Measurements from ENCODE around the gene CPSF4L. TPM values are rescaled to one million over a fixed set of nuclear protein-coding genes. Genes with fewer than 3 reads are reported as not detected.

Gene CPSF4L
- total and polyA plus RNA-seq, 12 donors = not detected

DNA sequence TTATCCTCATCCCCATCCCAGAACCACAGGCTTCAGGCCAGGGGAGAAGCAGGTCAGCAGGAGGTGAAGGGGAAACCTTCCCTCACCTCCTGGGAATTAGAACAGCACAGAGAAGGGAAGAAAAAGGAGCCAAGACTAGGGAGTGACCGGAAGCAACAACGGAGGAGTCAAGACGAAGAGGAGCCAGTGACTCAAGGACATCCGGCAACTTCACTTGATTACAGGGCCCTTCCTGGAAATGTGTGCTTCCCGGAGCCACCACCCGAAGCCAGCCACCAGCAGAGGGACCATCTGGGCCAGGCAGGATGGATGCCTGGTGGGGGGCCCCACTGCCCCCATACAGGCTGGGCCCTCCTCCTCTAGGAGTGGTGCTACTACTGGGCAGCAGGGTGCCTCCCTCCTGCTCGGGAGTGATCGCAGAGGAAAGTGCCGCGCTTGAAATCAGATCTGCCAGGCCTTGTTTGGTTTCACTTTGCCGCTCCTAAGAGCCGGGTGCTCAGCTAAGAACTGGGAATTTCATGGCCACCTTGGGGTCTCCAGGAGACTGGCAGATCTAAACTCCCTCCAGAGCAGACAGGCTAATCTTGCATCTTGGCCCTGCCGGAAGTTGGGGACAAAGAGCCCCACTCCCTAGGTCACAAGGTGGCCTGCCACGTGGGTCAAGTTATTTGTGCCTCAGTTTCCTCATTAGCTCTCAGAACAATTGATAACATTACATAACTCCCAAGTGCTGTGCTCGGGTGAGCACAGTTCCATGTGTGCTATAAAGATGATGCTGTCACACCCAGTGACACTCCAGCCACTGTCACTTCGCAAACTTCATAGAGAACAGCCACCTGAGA is 43.5 kb upstream of the CPSF4L start:
- 9 to 25% (median 13%) methylated on average over 11 to 16 of the region's 16 CpGs for WGBS, 4 donors
- Histone ChIP-seq H3K4me3 (peak overlapping the region in 2 of 4 donors; percentile 8 to 51), H3K4me1 (replicated peaks in 1 of 2) (peaks cover 72 to 91% of the 10 kb centered on the region in 2 donors), H3K27ac (peak overlapping the region; percentile 90 to 99 (median 98)), H3K27me3 (no peaks in the 10 kb centered on the region), H3K36me3 (replicated peaks in 1 of 2) (no peaks in the 10 kb centered on the region), H3K9me3 (replicated peaks in 1 of 3) (no peaks in the 10 kb centered on the region)
- intact Hi-C loops (cut with DNase I) = no loop called here
- TF ChIP-seq POLR2A (IDR thresholded peaks at IDR 0.05) = peak in 1 of 2 donors; percentile 54
- TF ChIP-seq, protein P1, sequence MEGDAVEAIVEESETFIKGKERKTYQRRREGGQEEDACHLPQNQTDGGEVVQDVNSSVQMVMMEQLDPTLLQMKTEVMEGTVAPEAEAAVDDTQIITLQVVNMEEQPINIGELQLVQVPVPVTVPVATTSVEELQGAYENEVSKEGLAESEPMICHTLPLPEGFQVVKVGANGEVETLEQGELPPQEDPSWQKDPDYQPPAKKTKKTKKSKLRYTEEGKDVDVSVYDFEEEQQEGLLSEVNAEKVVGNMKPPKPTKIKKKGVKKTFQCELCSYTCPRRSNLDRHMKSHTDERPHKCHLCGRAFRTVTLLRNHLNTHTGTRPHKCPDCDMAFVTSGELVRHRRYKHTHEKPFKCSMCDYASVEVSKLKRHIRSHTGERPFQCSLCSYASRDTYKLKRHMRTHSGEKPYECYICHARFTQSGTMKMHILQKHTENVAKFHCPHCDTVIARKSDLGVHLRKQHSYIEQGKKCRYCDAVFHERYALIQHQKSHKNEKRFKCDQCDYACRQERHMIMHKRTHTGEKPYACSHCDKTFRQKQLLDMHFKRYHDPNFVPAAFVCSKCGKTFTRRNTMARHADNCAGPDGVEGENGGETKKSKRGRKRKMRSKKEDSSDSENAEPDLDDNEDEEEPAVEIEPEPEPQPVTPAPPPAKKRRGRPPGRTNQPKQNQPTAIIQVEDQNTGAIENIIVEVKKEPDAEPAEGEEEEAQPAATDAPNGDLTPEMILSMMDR (IDR thresholded peaks at IDR 0.05) = peak in 5 of 6 experiments; percentile 34 to 58 (median 43)
- DNase-seq = peak in 6 of 7 donors; percentile 80 to 90 (median 86)

DNA sequence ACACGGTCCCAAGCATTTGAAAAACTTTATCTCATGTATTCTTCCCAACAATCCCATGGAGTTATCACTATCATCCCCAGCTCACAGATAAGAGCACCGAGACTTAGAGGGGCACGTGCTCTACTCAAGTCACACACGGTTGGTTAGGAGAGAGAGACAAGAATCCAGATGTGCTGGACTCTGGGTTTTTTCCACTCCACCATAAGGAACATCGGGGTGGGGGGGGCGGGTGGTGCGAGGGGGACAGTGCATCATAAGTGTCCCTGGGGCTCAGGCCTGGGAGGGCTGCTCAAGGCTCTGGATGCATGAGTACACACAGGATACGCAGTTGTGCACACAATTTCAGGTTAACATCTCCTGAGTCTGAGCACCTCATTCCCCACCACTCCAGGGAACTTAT is 42.8 kb upstream of the CPSF4L start:
- WGBS, 4 donors = 8 to 45% (median 23%) methylated on average over 5 to 8 of the region's 8 CpGs
- H3K4me3 ChIP-seq = peak overlapping the region in 1 of 4 donors; percentile 51
- intact Hi-C loops (cut with DNase I) = no loop called here

DNA sequence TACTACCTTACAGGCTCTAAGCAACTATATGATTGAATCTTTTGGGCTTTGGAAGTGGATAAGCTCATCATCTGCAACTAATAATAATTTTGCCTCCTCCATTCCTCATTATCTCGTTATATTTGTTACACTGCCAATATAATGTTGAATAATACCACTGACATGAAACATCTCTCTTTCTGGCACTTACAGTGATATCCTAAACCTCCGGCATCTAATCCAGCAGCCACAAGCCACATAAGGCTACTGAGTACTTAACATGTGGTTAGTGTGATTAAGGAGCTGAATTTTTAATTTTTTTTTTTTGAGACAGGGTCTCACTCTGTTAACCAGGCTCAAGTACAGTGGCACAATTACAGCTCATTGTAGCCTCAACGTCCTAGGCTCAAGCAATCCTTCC is 40.5 kb upstream of the CPSF4L start:
- 31 to 47% (median 44%) methylated on average over 3 of the region's 3 CpGs for WGBS, 4 donors
- DNase-seq = no peak
- H3K27ac ChIP-seq = peak overlapping the region in 2 of 5 donors; percentile 13 to 52
- H3K36me3 ChIP-seq (replicated peaks in 1 of 2) = no peaks in the 10 kb centered on the region
- no peaks in the 10 kb centered on the region for H3K27me3 ChIP-seq
- no peaks in the 10 kb centered on the region for H3K9me3 ChIP-seq (replicated peaks in 1 of 3)
- intact Hi-C loops (cut with DNase I) = no loop called here
- no peak for TF ChIP-seq POLR2A (IDR thresholded peaks at IDR 0.05)
- TF ChIP-seq, protein P1 (IDR thresholded peaks at IDR 0.05) = no peak
- peaks cover 58 to 89% of the 10 kb centered on the region in 2 donors for H3K4me1 ChIP-seq (replicated peaks in 1 of 2)
- H3K4me3 ChIP-seq = no peak overlapping the region

More for the DNA sequence above, 42.8 kb upstream of the CPSF4L start:
- Histone ChIP-seq H3K4me1 (replicated peaks in 1 of 2) (peaks cover 67 to 93% of the 10 kb centered on the region in 2 donors), H3K9me3 (replicated peaks in 1 of 3) (no peaks in the 10 kb centered on the region), H3K36me3 (replicated peaks in 1 of 2) (no peaks in the 10 kb centered on the region), H3K27me3 (no peaks in the 10 kb centered on the region), H3K27ac (peak overlapping the region; percentile 90 to 99 (median 98))
- peak in 5 of 7 donors; percentile 52 to 80 (median 70) for DNase-seq
- TF ChIP-seq POLR2A (IDR thresholded peaks at IDR 0.05) = no peak
- TF ChIP-seq, protein P1 (IDR thresholded peaks at IDR 0.05) = no peak

DNA sequence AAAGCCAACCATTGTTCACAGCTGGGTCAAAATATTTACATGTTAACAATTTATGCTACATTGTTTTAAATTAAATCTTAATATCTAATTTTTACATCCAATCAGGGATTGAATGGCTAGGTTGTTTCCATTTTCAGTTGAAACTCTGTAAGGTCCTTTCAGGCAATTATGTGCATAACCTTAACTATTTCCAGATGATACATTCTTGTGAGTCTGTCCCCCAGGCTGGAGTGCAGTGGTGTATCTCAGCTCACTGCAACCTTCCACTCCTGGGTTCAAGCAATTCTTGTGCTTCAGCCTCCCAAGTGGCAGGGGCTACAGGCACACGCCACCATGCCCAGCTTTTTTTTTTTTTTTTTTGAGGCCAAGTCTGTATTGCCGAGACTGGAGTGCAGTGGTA is 39.7 kb upstream of the CPSF4L start:
- no peaks in the 10 kb centered on the region for H3K9me3 ChIP-seq (replicated peaks in 1 of 3)
- no peak overlapping the region for H3K4me3 ChIP-seq
- WGBS, 4 donors = 72 to 87% (median 84%) methylated on average over 2 of the region's 2 CpGs
- no peaks in the 10 kb centered on the region for H3K27me3 ChIP-seq
- no peaks in the 10 kb centered on the region for H3K36me3 ChIP-seq (replicated peaks in 1 of 2)
- peaks cover 50 to 81% of the 10 kb centered on the region in 2 donors for H3K4me1 ChIP-seq (replicated peaks in 1 of 2)
- TF ChIP-seq, protein P1 (IDR thresholded peaks at IDR 0.05) = no peak
- no peak for TF ChIP-seq POLR2A (IDR thresholded peaks at IDR 0.05)
- H3K27ac ChIP-seq = peak overlapping the region in 1 of 5 donors; percentile 52
- no peak for DNase-seq
- intact Hi-C loops (cut with DNase I) = no loop called here

Measured in adrenal gland (tissue), 12 donors.